ENCODE measurements around the gene SLC35F1. TPM values are rescaled to one million over a fixed set of nuclear protein-coding genes. Genes with fewer than 3 reads are reported as not detected.
"Not testable (repeated sequence)": the region's sequence is repeated elsewhere in the genome, so short reads cannot be mapped to it uniquely, and the experiment has no call there.

Gene SLC35F1
- total RNA-seq, 1 experiment from 2014 or later = 0.17 TPM

DNA sequence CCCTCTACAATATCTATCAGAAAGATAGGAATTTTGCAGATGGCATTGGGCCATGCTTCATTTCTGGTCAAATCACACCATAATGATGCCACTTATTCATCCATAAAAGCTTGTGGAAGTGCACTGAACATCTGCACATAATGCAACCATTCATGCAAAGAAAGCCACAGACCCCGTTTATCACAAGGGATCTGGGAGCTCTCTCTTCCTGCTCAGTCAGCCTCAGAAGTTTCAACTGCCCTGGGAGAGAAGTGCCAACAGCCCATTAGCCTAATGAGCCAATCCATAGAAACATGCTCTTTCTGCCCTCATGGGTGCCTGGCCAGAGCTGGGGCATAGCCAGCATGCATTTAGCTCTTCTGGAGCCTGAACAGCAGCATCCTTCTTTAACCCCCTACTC, 85.8 kb downstream of the SLC35F1 start:
- no peak for DNase-seq (ENCODE audit: low read depth)

- DNase-seq (ENCODE audit: low read depth) = no peak
Measured at GRCh38 chr6:118012944-118013343, 105.9 kb downstream of the SLC35F1 start.

DNA sequence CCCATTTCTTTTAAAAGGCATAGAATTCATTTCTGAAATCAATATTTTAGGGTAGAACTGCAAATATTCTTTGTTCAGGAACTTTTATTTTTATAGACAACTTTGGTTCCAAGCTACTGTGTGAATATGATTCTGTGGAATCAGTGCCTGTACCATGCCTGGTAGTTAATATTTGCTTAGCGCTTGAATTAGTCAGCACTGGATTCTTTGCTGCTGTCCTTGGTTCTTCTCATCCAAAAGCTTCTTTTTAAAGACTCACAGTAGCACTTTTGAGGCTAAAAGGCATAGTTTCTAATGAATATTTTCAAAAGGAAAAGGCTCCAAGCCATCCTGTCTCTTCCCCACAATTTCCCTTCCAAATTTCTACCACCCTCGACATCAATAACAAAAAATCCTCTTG, 109.5 kb downstream of the SLC35F1 start:
- no peak for DNase-seq (ENCODE audit: low read depth)

DNA sequence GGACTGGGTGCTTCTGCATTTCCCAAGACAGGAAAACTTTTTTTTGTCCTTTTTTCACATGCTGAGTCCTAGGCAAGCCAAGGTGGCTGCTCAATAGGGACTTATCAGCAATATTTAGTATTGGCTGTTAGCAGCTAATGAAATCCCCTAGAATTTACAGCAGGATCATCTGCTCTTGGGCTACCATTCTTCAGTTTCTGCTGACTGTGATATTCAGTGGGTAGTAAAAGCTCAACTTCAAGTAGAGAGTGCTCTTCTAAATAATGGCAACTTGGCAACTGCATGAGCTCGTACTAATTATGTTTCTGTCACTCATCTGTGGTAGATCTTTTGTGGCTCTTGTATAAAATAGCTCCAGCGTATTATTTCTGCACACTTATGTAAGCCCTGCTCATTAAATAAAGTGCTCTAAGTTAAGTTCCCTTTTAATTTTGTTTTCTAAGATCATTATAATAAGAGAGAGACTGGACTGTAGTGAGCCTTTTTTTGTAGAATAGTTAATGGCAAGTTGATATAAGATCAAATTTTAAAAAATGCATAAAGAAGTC, 110.3 kb downstream of the SLC35F1 start:
- DNase-seq (ENCODE audit: low read depth) = no peak

DNA sequence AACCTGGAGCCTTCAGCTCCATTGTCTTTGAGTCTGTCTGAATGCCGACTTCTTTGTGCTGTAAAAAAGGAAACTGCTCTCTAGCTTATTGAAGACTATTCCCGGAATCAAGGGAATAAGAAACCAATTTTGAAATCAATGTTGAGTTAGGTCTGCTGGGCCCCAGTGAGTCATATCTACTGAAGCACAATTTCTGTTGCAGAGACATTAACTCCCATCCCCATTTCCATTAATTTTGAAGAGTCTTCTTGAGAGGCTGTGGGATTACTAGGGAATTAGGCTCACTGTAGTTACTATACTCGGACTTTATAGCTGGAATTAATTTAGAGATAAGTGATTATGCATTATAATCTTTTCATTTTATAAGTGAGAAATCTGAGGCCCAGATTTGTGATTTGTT, 116.7 kb downstream of the SLC35F1 start:
- DNase-seq (ENCODE audit: low read depth) = no peak

- no peak for DNase-seq (ENCODE audit: low read depth)
Measured at GRCh38 chr6:118029967-118030366, 122.9 kb downstream of the SLC35F1 start.

DNA sequence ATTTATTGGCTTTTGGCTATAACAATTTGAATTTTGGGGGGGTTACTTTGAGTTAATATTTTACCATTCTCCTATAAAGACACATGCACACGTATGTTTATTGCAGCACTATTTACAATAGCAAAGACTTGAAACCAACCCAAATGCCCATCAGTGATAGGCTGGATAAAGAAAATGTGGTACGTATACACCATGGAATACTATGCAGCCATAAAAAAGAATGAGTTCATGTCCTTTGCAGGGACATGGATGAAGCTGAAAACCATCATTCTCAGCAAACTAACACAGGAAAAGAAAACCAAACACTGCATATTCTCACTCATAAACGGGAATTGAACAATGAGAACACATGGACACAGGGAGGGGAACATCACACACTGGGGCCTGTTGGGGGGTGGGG, 130.4 kb downstream of the SLC35F1 start:
- not testable (repeated sequence) for DNase-seq (ENCODE audit: low read depth)

DNA sequence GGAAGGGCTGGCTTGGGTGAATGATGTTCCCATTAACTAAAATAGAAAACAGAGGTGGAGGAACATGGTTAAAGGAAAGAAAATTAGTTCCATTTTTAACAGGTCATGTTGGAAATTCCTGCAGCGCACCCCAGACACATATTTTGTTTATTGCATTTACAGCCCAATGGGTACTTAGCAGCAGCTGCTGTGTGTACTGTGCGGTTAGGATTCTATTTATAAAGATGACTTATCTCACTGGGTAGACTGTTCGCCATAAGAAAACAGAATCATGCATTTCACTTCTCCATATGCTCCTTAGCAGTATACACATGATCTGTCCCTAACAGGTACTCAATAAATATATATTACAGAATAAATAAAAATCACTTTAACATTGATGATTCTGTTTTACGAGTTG, 135.8 kb downstream of the SLC35F1 start:
- DNase-seq (ENCODE audit: low read depth) = no peak

DNA sequence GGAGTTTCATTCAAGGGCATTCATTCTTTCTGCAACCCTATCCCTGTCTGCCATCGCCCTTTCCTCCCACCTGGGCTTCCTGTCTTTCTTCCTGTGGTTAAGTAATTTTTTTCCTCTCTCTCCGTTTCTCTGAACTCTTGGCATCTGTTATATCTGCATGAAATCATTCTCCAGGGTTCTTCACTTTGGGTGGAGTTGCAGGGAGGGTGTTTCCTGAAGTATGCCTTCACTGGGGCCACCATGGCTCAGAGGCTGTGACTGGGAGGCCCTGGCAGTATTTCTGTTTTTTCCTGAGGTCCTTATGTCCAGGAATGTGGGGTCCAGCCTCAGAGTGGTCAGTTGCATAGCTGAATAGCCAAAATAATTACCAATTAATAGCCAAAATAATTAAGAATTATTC, 137.2 kb downstream of the SLC35F1 start:
- DNase-seq (ENCODE audit: low read depth) = no peak

- no peak for DNase-seq (ENCODE audit: low read depth)
Measured at GRCh38 chr6:118054082-118054481, 147.0 kb downstream of the SLC35F1 start.

DNA sequence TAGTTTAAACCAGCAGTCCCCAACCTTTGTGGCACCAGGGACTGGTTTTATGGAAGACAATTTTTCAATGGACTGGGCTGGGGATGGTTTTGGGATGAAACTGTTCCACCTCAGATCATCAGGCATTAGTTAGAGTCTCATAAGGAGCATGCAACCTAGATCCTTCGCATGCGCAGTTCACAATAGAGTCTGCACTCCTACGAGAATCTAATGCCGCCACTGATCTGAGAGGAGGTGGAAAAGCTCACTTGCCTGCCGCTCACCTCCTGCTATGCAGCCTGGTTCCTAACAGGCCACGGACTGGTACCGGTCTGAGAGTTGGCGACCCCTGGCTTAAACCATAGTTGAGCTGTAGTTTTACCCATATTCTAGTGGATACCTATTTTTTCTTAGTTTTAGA, 154.6 kb downstream of the SLC35F1 start:
- DNase-seq (ENCODE audit: low read depth) = no peak

- no peak for DNase-seq (ENCODE audit: low read depth)
Measured at GRCh38 chr6:118080547-118080946, 173.5 kb downstream of the SLC35F1 start.

DNA sequence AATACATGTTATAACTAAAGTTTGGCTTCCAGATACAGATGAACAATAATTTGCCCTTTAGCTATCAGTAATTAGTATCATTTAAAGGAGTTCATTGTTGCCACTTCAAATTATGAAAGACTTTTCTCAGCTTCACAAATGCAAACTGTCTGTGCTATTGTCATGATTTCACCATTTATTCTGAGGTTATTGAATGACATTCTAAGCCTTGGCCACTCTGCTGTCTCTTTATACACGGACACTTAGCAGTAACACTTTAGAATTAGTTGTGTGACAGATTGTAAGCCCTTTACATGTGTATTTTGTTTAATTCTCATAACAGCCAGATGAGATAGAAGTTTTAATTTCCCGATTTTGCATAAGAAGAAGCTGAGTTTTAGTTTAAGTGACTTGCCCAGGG, 176.6 kb downstream of the SLC35F1 start:
- no peak for DNase-seq (ENCODE audit: low read depth)

GRCh38 chr6:118085665-118086064, 178.6 kb downstream of the SLC35F1 start:
- DNase-seq (ENCODE audit: low read depth) = no peak

- no peak for DNase-seq (ENCODE audit: low read depth)
Measured at GRCh38 chr6:118086159-118086558, 179.1 kb downstream of the SLC35F1 start.

DNA sequence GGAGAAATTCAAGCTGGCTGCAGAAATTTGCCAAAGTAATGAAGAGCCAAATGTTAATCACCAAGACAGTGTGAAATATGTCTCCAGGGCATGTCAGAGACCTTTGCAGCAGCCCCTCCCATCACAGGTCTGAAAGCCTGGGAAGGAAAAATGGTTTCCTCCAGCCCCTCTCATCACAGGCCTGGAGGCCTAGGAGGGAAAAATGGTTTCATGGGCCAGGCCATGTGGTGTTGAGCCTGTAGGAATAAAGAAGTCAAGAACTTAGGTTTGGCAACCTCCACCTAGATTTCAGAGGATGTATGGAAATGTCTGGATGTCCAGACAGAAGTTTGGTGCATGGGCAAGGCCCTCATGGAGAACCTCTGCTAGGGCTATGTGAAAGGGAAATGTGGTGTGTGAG, 185.0 kb downstream of the SLC35F1 start:
- no peak for DNase-seq (ENCODE audit: low read depth)

DNA sequence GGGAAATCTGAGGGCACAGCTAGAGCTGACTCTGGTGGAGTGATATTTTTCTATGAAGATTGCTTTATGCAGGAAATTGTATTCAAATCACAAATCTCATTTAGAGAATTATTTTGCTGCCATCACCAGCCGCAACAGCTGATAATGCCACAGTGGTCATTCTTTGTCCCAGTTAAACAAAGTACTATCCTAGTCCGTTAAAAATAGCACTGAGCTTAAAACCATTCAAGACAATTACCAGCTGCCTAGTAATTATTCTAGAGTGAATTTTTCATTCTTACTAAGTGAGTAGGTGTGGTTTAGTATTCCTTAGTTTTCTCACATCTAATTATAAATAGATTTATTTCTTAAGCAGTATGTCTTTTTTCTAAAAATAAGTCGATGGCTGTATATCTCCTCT, 190.5 kb downstream of the SLC35F1 start:
- DNase-seq (ENCODE audit: low read depth) = no peak

GRCh38 chr6:118100717-118101116, 193.7 kb downstream of the SLC35F1 start:
- DNase-seq (ENCODE audit: low read depth) = no peak

DNA sequence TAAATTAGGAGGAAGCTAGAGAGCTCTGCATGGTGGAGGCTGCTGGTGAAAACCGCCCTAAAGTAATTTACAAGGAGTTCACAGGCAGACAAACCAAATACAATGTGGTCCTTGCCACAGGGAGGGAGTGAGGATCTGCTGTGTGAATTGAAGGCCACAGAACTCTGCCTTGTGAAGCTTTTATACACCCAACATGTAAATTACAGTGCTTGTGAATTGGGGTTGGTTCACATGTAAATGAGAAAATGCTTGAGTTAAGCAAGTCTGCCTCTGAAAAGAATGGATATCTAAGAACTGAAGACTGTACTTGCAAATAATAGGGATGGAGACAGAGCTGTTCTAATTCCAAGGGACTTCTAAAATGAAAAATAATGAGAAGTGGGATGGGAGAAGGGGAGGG, 194.2 kb downstream of the SLC35F1 start:
- no peak for DNase-seq (ENCODE audit: low read depth)

GRCh38 chr6:118101831-118102345, 194.8 kb downstream of the SLC35F1 start:
- DNase-seq (ENCODE audit: low read depth) = no peak

DNA sequence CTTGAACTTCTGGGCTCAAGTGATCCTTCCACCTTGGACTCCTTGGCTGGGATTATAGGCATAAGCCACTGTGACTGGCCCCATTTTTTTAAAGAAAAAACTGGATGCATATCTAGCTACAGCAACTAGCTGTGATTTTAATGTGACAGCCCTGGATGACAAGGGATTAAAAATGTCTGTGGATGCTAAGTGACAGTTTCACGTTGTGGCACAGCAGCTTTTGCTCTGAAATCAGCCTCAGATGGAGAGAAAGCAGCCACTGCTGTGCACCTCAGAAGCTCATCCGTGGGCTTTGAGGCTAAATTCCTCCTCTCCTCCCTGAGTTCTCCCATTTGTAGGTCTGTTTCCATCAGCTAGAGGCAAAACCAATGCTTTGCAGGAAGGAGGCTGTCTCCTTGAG, 195.3 kb downstream of the SLC35F1 start:
- no peak for DNase-seq (ENCODE audit: low read depth)

DNA sequence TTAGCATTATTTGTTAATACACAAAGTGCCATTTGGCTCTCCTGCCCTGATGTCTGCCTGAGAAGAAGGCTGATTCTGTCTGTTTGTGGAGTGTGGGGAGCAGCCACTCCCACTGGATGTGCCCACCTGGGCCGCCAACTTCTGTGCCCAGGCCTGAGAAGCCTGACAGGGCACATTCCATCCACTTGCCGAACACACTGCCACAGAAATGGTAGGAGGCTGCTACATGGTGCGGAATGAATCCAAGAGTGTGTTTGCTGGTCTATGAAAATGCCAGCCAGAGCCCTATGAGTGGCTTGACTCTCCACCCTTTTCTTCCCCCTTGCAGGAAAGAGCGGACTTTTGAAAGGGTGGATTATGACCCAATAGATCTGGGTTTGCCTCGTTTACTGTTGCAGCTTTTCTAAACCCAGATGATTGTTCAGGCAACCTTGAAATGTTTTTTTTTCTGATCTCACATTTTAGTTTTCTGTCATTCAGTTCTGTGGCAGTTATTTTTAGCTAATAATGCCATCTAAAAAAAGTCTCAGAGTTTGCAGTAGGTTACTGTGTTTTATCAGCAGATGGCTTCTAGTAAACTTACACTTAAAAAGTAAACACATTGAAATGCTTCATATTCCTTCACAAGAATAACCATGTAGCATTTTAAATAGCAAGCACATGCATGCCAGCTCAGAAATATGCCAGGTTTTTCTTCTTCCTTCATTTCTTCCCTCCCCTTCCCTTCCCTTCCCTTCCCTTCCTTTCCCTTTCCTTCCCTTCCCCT, 196.5 kb downstream of the SLC35F1 start:
- no peak for DNase-seq (ENCODE audit: low read depth)

DNA sequence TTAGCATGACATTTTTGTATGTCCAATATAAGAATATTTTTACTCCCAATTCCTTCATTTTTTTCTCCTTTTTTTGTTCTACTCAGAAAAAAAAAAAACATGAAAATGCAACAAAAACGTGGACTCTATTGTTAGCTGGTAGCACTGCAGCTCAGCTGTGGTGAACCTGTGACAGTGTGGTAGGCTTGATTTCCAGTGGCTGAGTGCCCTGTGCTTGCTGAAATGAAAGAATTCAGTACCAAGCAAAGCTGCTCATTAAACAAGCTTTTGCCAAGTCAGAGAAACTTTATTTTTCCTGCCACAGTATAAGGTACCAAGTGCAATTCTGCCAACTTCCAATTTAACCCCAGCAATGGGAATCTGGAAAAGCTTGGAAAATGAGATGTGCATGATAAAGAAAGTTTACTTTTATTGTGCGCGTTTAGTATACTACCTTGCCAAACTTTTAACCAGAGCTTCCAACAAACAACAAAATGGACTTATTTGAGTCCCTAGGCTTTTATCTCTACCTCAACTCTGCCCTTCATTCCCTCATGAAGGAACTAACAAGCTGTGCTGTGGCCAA, 215.2 kb downstream of the SLC35F1 start:
- DNase-seq (ENCODE audit: low read depth) = no peak
